Lung (tissue), 12 donors: ENCODE results near the gene ATRIP. TPM values are rescaled to one million over a fixed set of nuclear protein-coding genes. Genes with fewer than 3 reads are reported as not detected.
A peak's percentile ranks its signal among the peaks of the same experiment; 100 is the strongest.
"Not testable (repeated sequence)": the region's sequence is repeated elsewhere in the genome, so short reads cannot be mapped to it uniquely, and the experiment has no call there.

Source experiments
- ATAC-seq: fragments of 200-7000 bp; cut with Tn5 transposase; one replicate; pipeline ENCODE4 v1.9.1; 2020; ENCODE audit warnings: moderate number of reproducible peaks; ENCODE audit not compliant: insufficient read depth, low FRiP score
- DNase-seq, 3 donors: peaks; one replicate each; pipeline ENCODE4 v3.0.0-alpha.2; 2013 to 2017
- H3K27ac ChIP-seq, 2 donors: one replicate each; pipeline ENCODE4 v1.5.1; 2013; ENCODE audit warnings: mild to moderate bottlenecking in 2 of 2, moderate library complexity in 2 of 2, control low read depth in 1 of 2, inconsistent platforms in 1 of 2, low read depth in 1 of 2, low read length in 1 of 2
- H3K27me3 ChIP-seq, 3 donors: one replicate each; pipeline ENCODE4 v1.5.1; 2013; ENCODE audit warnings: low read length in 2 of 3; ENCODE audit not compliant: control insufficient read depth in 3 of 3, insufficient read depth in 3 of 3
- H3K36me3 ChIP-seq, 4 donors: one replicate each; pipeline ENCODE4 v1.5.1; 2013; ENCODE audit warnings: low read length in 4 of 4, mild to moderate bottlenecking in 1 of 4, moderate library complexity in 1 of 4; ENCODE audit not compliant: control insufficient read depth in 4 of 4, insufficient read depth in 4 of 4
- H3K4me1 ChIP-seq, 5 donors: one replicate each; pipeline ENCODE4 v1.5.1; 2013; ENCODE audit warnings: low read length in 5 of 5, mild to moderate bottlenecking in 2 of 5, moderate library complexity in 1 of 5; ENCODE audit not compliant: control insufficient read depth in 5 of 5, insufficient read depth in 5 of 5
- H3K4me3 ChIP-seq: one replicate; pipeline ENCODE4 v1.5.1; 2013; ENCODE audit warnings: mild to moderate bottlenecking, control low read depth, moderate library complexity
- H3K9ac ChIP-seq, 2 donors: one replicate each; pipeline ENCODE4 v1.5.1; 2013; ENCODE audit warnings: low read length in 2 of 2, control low read depth in 1 of 2; ENCODE audit not compliant: insufficient read depth in 1 of 2
- H3K9me3 ChIP-seq, 4 donors: one replicate each; pipeline ENCODE4 v1.5.1; 2013; ENCODE audit warnings: low read length in 3 of 4, mild to moderate bottlenecking in 1 of 4, moderate library complexity in 1 of 4; ENCODE audit not compliant: control insufficient read depth in 4 of 4, insufficient read depth in 3 of 4
- WGBS, 2 donors: extraction: QIAGEN DNeasy Blood & Tissue Kit; methylation state at CpG; one replicate each; pipeline ENCODE4 v1.1.7; 2013; 5-methylcytosine and 5-hydroxymethylcytosine counted together
- polyA plus RNA-seq, 2 donors: library from polyadenylated mRNA; stranded (reverse); fragments of 200-250 nt; gene quantifications; one replicate each; pipeline ENCODE4 v1.2.1, GENCODE V29; 2013
- total RNA-seq, 2 donors: library from RNA; depleted of rRNA in 1 of 2; stranded (reverse); fragments of >200 nt in 1 of 2; gene quantifications; one replicate each; pipeline ENCODE4 v1.2.1, GENCODE V29; 2014 to 2021
- TF ChIP-seq, protein P1 (sequence below): IDR thresholded peaks from 2 replicates; pipeline ENCODE4 v1.5.1; 2012; ENCODE audit warnings: mild to moderate bottlenecking; ENCODE audit errors: control extremely low read depth, extremely low read depth
- donor health status: control.
- donor health status: control.
- donor health status: Bipolar disorder and iron deficiency.
- donor health status: healthy.
- donor health status: DM: yes; HTN: yes; CAD: no.

Gene ATRIP
- total and polyA plus RNA-seq, 4 donors: 4.8 to 7.6 (median 6.3) TPM

DNA sequence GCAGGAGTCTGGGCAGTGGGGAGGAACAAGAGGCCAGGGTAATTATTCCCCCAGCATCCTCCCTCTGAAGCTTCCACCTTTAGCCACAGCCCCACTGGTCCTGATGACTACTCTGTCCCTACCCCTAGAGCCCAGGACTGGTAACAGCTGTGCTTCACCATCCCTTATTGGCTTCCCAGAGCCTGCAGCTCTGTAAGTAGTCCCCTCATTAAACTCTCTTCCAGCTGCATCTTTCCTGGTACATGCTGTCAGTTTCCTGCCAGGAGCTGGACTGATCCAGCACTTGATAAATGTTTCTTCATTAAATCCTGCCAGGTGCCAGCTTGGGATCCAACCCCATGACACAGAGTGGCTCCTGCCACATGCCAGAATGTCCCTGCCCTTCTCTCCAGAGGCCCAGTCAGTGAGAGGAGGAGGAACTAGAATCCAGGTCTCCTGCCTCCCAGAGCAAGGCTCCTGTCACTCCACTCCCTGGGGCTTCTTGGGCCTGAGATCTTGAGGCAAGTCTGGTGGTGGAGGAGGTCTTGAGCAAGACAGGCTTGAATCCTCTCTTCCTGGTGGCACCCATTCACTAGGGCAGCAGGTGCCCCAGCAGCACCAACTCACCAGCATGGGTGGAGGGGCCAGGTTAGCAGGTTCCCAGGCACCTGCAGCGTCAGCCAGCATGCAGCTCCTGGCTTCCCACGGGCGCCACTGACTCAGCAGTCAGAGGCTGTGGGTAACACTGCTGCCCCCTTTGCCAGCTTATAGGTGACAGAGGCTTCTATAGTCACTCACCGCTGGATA, 47.0 kb upstream of the ATRIP start:
- no peak overlapping the region for H3K27ac ChIP-seq
- H3K9me3 ChIP-seq: no peaks in the 10 kb centered on the region
- DNase-seq (no peak), ATAC-seq (no peak)
- H3K4me1 ChIP-seq: no peaks in the 10 kb centered on the region
- no peaks in the 10 kb centered on the region for H3K27me3 ChIP-seq
- no peak overlapping the region for H3K4me3 ChIP-seq
- WGBS, 2 donors: 43 to 65% methylated on average over 4 of the region's 4 CpGs
- H3K36me3 ChIP-seq: peaks cover 0 to 7% (median 1%) of the 10 kb centered on the region in 4 donors
- TF ChIP-seq, protein P1, sequence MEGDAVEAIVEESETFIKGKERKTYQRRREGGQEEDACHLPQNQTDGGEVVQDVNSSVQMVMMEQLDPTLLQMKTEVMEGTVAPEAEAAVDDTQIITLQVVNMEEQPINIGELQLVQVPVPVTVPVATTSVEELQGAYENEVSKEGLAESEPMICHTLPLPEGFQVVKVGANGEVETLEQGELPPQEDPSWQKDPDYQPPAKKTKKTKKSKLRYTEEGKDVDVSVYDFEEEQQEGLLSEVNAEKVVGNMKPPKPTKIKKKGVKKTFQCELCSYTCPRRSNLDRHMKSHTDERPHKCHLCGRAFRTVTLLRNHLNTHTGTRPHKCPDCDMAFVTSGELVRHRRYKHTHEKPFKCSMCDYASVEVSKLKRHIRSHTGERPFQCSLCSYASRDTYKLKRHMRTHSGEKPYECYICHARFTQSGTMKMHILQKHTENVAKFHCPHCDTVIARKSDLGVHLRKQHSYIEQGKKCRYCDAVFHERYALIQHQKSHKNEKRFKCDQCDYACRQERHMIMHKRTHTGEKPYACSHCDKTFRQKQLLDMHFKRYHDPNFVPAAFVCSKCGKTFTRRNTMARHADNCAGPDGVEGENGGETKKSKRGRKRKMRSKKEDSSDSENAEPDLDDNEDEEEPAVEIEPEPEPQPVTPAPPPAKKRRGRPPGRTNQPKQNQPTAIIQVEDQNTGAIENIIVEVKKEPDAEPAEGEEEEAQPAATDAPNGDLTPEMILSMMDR: no peak
- H3K9ac ChIP-seq: no peak overlapping the region

DNA sequence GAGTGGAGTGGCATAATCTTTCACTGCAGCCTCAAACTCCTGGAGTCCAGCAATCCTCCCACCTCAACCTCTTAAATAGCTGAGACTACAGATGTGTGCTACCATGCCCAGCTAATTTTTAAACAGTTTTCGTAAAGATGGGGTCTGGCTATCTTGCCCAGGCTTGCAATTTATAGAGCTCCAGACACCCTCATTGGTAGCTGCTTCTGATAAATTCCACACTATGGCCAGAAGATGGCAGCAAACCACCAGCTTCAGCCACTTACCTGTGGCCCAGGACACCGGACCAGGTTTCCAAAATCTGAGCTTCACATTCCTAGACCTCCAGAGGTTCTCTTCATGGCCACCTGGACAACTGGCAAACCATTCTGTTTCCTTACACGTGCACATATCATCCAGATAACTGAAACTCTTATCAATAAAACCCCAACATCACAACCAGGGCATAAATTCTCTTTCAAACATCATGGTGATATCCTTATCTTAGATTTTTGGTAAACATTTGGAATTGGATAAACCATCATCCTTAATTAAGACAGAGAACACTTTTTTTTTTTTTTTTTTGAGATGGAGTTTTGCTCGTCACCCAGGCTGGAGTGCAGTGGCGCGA, 45.6 kb upstream of the ATRIP start:
- peaks cover 0 to 16% (median 7%) of the 10 kb centered on the region in 4 donors for H3K36me3 ChIP-seq
- no peak overlapping the region for H3K9ac ChIP-seq
- 59 to 63% methylated on average over 6 of the region's 6 CpGs for WGBS, 2 donors
- H3K27me3 ChIP-seq: no peaks in the 10 kb centered on the region
- no peaks in the 10 kb centered on the region for H3K9me3 ChIP-seq
- H3K27ac ChIP-seq: no peak overlapping the region
- no peak overlapping the region for H3K4me3 ChIP-seq
- H3K4me1 ChIP-seq: no peaks in the 10 kb centered on the region
- TF ChIP-seq, protein P1: peak; percentile 90
- DNase-seq: peak; percentile 53 to 65 (median 62)
- ATAC-seq: peak; percentile 59

DNA sequence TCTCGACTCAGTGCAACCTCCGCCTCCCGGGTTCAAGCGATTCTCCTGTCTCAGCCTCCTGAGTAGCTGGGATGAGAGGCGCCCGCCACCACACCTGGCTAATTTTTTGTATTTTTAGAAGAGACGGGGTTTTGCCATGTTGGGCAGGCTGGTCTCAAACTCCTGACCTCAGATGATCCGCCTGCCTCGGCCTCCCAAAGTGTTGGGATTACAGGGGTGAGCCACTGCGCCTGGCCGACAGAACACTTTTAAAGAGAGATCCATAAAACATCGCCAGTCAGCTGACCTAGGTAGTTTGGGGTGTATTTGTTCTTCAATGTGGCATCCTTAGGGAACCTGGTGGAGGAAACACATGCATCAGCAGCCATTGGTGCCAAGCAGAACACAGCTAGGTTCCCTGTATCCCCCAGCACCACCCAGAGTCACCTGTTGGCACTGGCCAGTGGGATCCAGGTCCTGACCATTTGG, 45.1 kb upstream of the ATRIP start:
- Histone ChIP-seq H3K36me3 (peaks cover 0 to 21% (median 11%) of the 10 kb centered on the region in 4 donors), H3K27ac (peak overlapping the region in 1 of 2 donors; percentile 58)
- not testable (repeated sequence) for H3K27me3 ChIP-seq, ATAC-seq, H3K9ac ChIP-seq, DNase-seq, H3K4me1 ChIP-seq, H3K9me3 ChIP-seq, H3K4me3 ChIP-seq
- 91 to 94% methylated on average over 12 of the region's 12 CpGs for WGBS, 2 donors

DNA sequence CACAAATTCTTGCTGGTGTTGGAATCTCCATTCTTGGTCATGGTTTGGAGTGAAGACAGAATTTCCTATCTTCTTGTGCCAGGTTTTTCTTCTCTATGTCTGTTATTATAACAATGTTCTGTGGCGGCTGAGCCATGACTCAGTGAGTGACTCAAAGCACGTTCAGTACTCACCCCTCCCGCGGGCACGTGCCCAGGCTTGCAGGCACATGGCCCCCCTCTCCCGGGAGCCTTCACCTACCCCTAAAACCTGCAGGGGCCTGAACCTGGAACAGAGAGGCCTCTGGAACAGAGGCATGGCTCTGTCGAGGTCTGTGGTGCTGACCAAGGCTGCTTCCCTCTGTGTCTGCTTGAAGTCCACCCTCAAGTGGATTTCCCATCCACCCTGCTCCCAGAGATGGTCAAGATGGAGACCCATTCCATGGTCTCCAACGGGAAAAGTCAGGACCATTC, 44.2 kb upstream of the ATRIP start:
- TF ChIP-seq, protein P1: no peak
- 53 to 69% methylated on average over 8 of the region's 8 CpGs for WGBS, 2 donors
- no peaks in the 10 kb centered on the region for H3K9me3 ChIP-seq
- H3K4me3 ChIP-seq: no peak overlapping the region
- DNase-seq (peak; percentile 50 to 77 (median 68)), ATAC-seq (no peak)
- peak overlapping the region; percentile 34 to 42 for H3K27ac ChIP-seq
- no peaks in the 10 kb centered on the region for H3K27me3 ChIP-seq
- H3K9ac ChIP-seq: no peak overlapping the region
- H3K4me1 ChIP-seq: no peaks in the 10 kb centered on the region
- peaks cover 0 to 29% (median 18%) of the 10 kb centered on the region in 4 donors for H3K36me3 ChIP-seq
